Neural progenitor cell (in vitro differentiated cells): ENCODE measurements around the gene NFATC2. TPM values are rescaled to one million over a fixed set of nuclear protein-coding genes. Genes with fewer than 3 reads are reported as not detected.

Experiments used
- DNase-seq: peaks from one replicate; pipeline ENCODE4 v3.0.0-alpha.2; 2016; ENCODE audit warnings: low spot score
- H2AFZ ChIP-seq: fragments of 200-600 bp; sonication (generic); replicated peaks from 2 replicates; pipeline ENCODE4 v1.6.1; 2016; ENCODE audit warnings: antibody characterized with exemption
- H3F3A ChIP-seq: fragments of 200-600 bp; sonication (generic); 2 replicates; pipeline ENCODE4 v1.6.1; 2016; ENCODE audit warnings: antibody characterized with exemption, low read depth
- H3K27ac ChIP-seq: fragments of 200-600 bp; sonication (generic); 2 replicates; pipeline ENCODE4 v1.5.1; 2016; ENCODE audit warnings: mild to moderate bottlenecking
- H3K27me3 ChIP-seq: fragments of 200-600 bp; sonication (generic); 2 replicates; pipeline ENCODE4 v1.6.1; 2016; ENCODE audit warnings: mild to moderate bottlenecking, moderate library complexity
- H3K36me3 ChIP-seq: fragments of 200-600 bp; sonication (generic); 2 replicates; pipeline ENCODE4 v1.5.1; 2016
- H3K4me1 ChIP-seq: fragments of 200-600 bp; sonication (generic); 2 replicates; pipeline ENCODE4 v1.6.1; 2016; ENCODE audit warnings: mixed run types
- H3K4me2 ChIP-seq: fragments of 200-600 bp; sonication (generic); 2 replicates; pipeline ENCODE4 v1.6.1; 2016
- H3K4me3 ChIP-seq: fragments of 200-600 bp; sonication (generic); 2 replicates; pipeline ENCODE4 v1.5.1; 2016
- H3K79me2 ChIP-seq: fragments of 200-600 bp; sonication (generic); 2 replicates; pipeline ENCODE4 v1.6.1; 2016; ENCODE audit warnings: low read depth
- H3K9ac ChIP-seq: fragments of 200-600 bp; sonication (generic); 2 replicates; pipeline ENCODE4 v1.6.1; 2016
- H3K9me3 ChIP-seq: fragments of 200-600 bp; sonication (generic); 2 replicates; pipeline ENCODE4 v1.5.1; 2016; ENCODE audit warnings: low read depth
- H4K20me1 ChIP-seq: fragments of 200-600 bp; sonication (generic); 2 replicates; pipeline ENCODE4 v1.6.1; 2016; ENCODE audit warnings: low read depth
- H3K27ac Mint-ChIP-seq: 3 replicates; pipeline ENCODE4 v1.8.0; 2021; ENCODE audit warnings: mixed read lengths
- H3K27me3 Mint-ChIP-seq: 2 replicates; pipeline ENCODE4 v1.8.0; 2022; ENCODE audit warnings: low read depth, mild to moderate bottlenecking, inconsistent platforms, moderate library complexity, mixed read lengths; ENCODE audit not compliant: insufficient read depth
- H3K36me3 Mint-ChIP-seq: 3 replicates; pipeline ENCODE4 v1.8.0; 2021; ENCODE audit warnings: mixed read lengths
- H3K4me1 Mint-ChIP-seq: 3 replicates; pipeline ENCODE4 v1.8.0; 2021; ENCODE audit warnings: mixed read lengths
- H3K4me3 Mint-ChIP-seq: 3 replicates; pipeline ENCODE4 v1.8.0; 2021; ENCODE audit warnings: mild to moderate bottlenecking, moderate library complexity, mixed read lengths
- H3K9me3 Mint-ChIP-seq: 3 replicates; pipeline ENCODE4 v1.8.0; 2020; ENCODE audit warnings: mixed read lengths
- EZH2 ChIP-seq: fragments of 200-600 bp; sonication (generic); IDR thresholded peaks from 2 replicates; pipeline ENCODE4 v1.6.1; 2017; ENCODE audit warnings: antibody characterized with exemption, mild to moderate bottlenecking, moderate library complexity
- EZH2phosphoT487 ChIP-seq: fragments of 200-600 bp; sonication (generic); IDR thresholded peaks from 2 replicates; pipeline ENCODE4 v1.6.1; 2017; ENCODE audit warnings: antibody characterized with exemption
- total RNA-seq: library from RNA; depleted of rRNA; stranded (reverse); fragments of >200 nt; gene quantifications from 2 replicates; pipeline ENCODE4 v1.2.3, GENCODE V29; 2015; ENCODE audit warnings: low replicate concordance
- TF ChIP-seq, protein P1 (sequence below): fragments of 200-600 bp; sonication (generic); IDR thresholded peaks from 2 replicates; pipeline ENCODE4 v1.5.1; 2017; ENCODE audit warnings: antibody characterized with exemption, mild to moderate bottlenecking

Gene NFATC2
- total RNA-seq, 1 donor from 2014 or later = 0.19 TPM

DNA sequence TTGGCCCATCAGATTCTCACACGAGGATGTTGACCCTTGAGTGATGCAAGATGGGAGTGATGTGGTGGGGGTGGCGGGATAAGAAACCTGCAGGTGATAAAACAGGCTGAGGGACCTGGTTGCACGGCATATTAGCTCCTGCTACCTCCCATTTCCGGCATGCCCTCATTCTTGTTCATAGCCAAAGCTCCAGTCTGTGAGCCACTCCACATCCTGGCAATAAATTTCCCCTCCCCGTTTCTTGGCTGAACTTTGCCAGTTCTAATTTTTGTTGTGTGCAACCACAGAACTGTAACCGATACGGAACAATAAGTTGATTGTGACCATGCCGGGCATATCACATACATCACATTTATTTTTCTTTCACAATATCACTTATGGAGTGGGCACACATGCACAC, 41.6 kb upstream of the NFATC2 start:
- Histone ChIP-seq H3K36me3 (no peaks in the 10 kb centered on the region), H4K20me1 (no peaks in the 10 kb centered on the region), H3F3A (no peaks in the 10 kb centered on the region), H3K27me3 (no peaks in the 10 kb centered on the region), H3K4me3 (no peak overlapping the region), H3K9me3 (no peaks in the 10 kb centered on the region), H3K79me2 (no peaks in the 10 kb centered on the region), H3K27ac (no peak overlapping the region), H2AFZ (no peak overlapping the region), H3K4me1 (no peaks in the 10 kb centered on the region), H3K4me2 (no peak overlapping the region), H3K9ac (no peak overlapping the region)
- no peak for TF ChIP-seq EZH2
- no peak for TF ChIP-seq EZH2phosphoT487
- TF ChIP-seq, protein P1, sequence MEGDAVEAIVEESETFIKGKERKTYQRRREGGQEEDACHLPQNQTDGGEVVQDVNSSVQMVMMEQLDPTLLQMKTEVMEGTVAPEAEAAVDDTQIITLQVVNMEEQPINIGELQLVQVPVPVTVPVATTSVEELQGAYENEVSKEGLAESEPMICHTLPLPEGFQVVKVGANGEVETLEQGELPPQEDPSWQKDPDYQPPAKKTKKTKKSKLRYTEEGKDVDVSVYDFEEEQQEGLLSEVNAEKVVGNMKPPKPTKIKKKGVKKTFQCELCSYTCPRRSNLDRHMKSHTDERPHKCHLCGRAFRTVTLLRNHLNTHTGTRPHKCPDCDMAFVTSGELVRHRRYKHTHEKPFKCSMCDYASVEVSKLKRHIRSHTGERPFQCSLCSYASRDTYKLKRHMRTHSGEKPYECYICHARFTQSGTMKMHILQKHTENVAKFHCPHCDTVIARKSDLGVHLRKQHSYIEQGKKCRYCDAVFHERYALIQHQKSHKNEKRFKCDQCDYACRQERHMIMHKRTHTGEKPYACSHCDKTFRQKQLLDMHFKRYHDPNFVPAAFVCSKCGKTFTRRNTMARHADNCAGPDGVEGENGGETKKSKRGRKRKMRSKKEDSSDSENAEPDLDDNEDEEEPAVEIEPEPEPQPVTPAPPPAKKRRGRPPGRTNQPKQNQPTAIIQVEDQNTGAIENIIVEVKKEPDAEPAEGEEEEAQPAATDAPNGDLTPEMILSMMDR = no peak
- no peak for DNase-seq
- H3K9me3 Mint-ChIP-seq = no peaks in the 10 kb centered on the region
- no peaks in the 10 kb centered on the region for H3K4me1 Mint-ChIP-seq
- H3K36me3 Mint-ChIP-seq = no peaks in the 10 kb centered on the region
- H3K27me3 Mint-ChIP-seq = no peaks in the 10 kb centered on the region
- no peak overlapping the region for H3K27ac Mint-ChIP-seq
- H3K4me3 Mint-ChIP-seq = no peak overlapping the region

DNA sequence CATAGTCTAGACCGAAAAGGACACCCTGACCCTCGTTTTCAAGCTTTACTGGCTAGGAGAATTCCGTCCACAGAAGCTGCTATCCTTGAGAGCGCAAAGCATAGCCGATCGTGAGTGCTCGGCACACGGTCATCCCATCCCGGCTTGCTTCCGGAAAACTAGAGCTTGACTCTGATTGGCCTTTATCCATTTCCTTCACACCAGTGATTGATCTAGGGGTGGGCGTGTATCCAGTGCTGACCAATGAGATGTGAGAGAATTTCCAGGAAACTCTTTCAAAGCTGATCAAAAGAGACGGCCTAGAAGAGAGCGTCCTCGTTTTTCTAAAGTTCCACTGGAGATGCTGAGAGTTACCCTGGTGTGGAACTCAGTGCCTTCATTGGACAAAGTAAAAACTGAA, 41.0 kb upstream of the NFATC2 start:
- Histone ChIP-seq H4K20me1 (no peaks in the 10 kb centered on the region), H3K4me2 (no peak overlapping the region), H3K4me1 (no peaks in the 10 kb centered on the region), H3K4me3 (no peak overlapping the region), H3F3A (no peaks in the 10 kb centered on the region), H3K79me2 (no peaks in the 10 kb centered on the region), H2AFZ (no peak overlapping the region), H3K9me3 (no peaks in the 10 kb centered on the region), H3K36me3 (no peaks in the 10 kb centered on the region), H3K9ac (no peak overlapping the region), H3K27me3 (no peaks in the 10 kb centered on the region), H3K27ac (no peak overlapping the region)
- Mint-ChIP-seq H3K36me3 (no peaks in the 10 kb centered on the region), H3K27ac (no peak overlapping the region), H3K4me1 (no peaks in the 10 kb centered on the region), H3K9me3 (no peaks in the 10 kb centered on the region), H3K4me3 (no peak overlapping the region), H3K27me3 (no peaks in the 10 kb centered on the region)
- TF ChIP-seq EZH2 = no peak
- no peak for TF ChIP-seq EZH2phosphoT487
- TF ChIP-seq, protein P1 = no peak
- no peak for DNase-seq

DNA sequence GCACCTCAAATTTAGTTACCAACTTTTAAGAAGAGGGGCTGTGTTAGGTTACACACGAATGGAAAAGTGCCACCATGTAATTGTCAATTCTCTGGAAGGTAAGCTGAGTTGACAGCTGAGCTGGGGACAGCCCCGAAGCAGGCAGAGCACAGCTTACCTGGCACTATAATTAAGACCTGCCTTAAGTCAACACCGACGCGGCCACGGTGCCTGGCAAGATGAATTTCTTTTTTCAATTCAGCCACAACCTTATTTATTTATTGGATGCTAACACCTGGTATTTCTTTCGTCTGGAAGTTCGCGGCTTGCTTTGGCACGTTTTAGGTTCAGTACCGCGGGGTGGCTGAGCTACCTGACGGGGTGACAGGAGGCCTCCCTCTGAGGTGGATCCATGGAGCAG, 40.6 kb upstream of the NFATC2 start:
- H3K4me3 Mint-ChIP-seq = no peak overlapping the region
- H2AFZ ChIP-seq = no peak overlapping the region
- H3K36me3 ChIP-seq = no peaks in the 10 kb centered on the region
- H3F3A ChIP-seq = no peaks in the 10 kb centered on the region
- TF ChIP-seq, protein P1 = no peak
- no peak for TF ChIP-seq EZH2phosphoT487
- no peak for TF ChIP-seq EZH2
- H3K4me3 ChIP-seq = no peak overlapping the region
- H3K9me3 ChIP-seq = no peaks in the 10 kb centered on the region
- no peaks in the 10 kb centered on the region for H3K79me2 ChIP-seq
- H3K27ac Mint-ChIP-seq = no peak overlapping the region
- no peak overlapping the region for H3K4me2 ChIP-seq
- H3K9me3 Mint-ChIP-seq = no peaks in the 10 kb centered on the region
- H3K27me3 Mint-ChIP-seq = no peaks in the 10 kb centered on the region
- H3K4me1 Mint-ChIP-seq = no peaks in the 10 kb centered on the region
- H3K9ac ChIP-seq = no peak overlapping the region
- no peaks in the 10 kb centered on the region for H3K4me1 ChIP-seq
- H3K27ac ChIP-seq = no peak overlapping the region
- no peaks in the 10 kb centered on the region for H3K27me3 ChIP-seq
- DNase-seq = no peak
- H4K20me1 ChIP-seq = no peaks in the 10 kb centered on the region
- no peaks in the 10 kb centered on the region for H3K36me3 Mint-ChIP-seq

DNA sequence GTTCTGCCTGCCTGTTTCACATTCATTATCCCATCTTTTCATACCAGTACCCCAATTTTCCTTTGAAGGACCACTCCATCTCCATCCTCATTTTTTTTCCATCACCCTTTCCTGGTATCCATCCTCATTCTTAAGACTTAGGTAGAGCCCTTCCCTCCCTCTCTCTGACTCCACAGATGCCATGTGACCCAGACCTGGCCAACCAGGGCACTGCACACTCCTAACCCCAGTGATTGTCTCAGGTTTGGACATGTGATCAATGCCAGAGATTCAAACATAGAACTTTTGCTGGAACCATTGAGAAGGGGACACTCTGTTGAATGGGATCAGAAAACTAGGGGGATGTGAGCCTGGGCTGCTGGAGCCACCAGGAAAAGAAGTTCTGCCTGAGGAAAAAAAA, 39.1 kb upstream of the NFATC2 start:
- no peak for DNase-seq
- no peaks in the 10 kb centered on the region for H3K27me3 ChIP-seq

More for the DNA sequence above, 39.1 kb upstream of the NFATC2 start:
- H3K27ac Mint-ChIP-seq = no peak overlapping the region
- no peak overlapping the region for H3K4me2 ChIP-seq
- no peaks in the 10 kb centered on the region for H3K9me3 ChIP-seq
- H3K27ac ChIP-seq = no peak overlapping the region
- no peaks in the 10 kb centered on the region for H3K9me3 Mint-ChIP-seq
- peaks cover 3% of the 10 kb centered on the region for H3K4me1 Mint-ChIP-seq
- no peaks in the 10 kb centered on the region for H4K20me1 ChIP-seq
- no peaks in the 10 kb centered on the region for H3F3A ChIP-seq
- no peaks in the 10 kb centered on the region for H3K36me3 ChIP-seq
- no peak overlapping the region for H3K4me3 Mint-ChIP-seq
- no peak overlapping the region for H2AFZ ChIP-seq
- no peaks in the 10 kb centered on the region for H3K4me1 ChIP-seq
- no peaks in the 10 kb centered on the region for H3K79me2 ChIP-seq
- H3K9ac ChIP-seq = no peak overlapping the region
- no peaks in the 10 kb centered on the region for H3K36me3 Mint-ChIP-seq
- TF ChIP-seq EZH2 (no peak), EZH2phosphoT487 (no peak)
- TF ChIP-seq, protein P1 = no peak
- H3K27me3 Mint-ChIP-seq = peaks cover under 1% of the 10 kb centered on the region
- no peak overlapping the region for H3K4me3 ChIP-seq
